SK-N-SH treated with all-trans-retinoic acid at 6 μM for 48 hours (cell line): ENCODE data around the gene MSX1.

Source experiments
- ESRRG ChIP-seq: fragments of 250-450 bp; sonication (Bioruptor Pico); IDR thresholded peaks from 2 replicates; pipeline ENCODE4 v1.6.1; 2021; ENCODE audit warnings: mild to moderate bottlenecking
- ISL1 ChIP-seq: fragments of 250-450 bp; sonication (Bioruptor Pico); IDR thresholded peaks from 2 replicates; pipeline ENCODE4 v2.1.2; 2022; ENCODE audit warnings: mild to moderate bottlenecking, moderate library complexity
- SNAI2 ChIP-seq: fragments of 250-450 bp; sonication (Bioruptor Pico); IDR thresholded peaks from 2 replicates; pipeline ENCODE4 v1.5.0; 2020; ENCODE audit warnings: mild to moderate bottlenecking, moderate library complexity
- ZC3H10 ChIP-seq: fragments of 250-450 bp; sonication (Bioruptor Pico); IDR thresholded peaks from 2 replicates; pipeline ENCODE4 v1.5.1; 2021; ENCODE audit warnings: mild to moderate bottlenecking, moderate library complexity
- ZFP30 ChIP-seq: fragments of 450-650 bp; formaldehyde crosslinking; IDR thresholded peaks from 2 replicates; pipeline ENCODE4 v1.5.0; 2022; ENCODE audit warnings: mild to moderate bottlenecking, moderate library complexity
- ZNF565 ChIP-seq: fragments of 450-650 bp; formaldehyde crosslinking; conservative IDR thresholded peaks from 2 replicates; pipeline ENCODE4 v1.5.0; 2020; ENCODE audit warnings: low read depth, mild to moderate bottlenecking, moderate library complexity
- TF ChIP-seq, protein P1 (sequence below): fragments of 250-450 bp; sonication (Bioruptor Pico); IDR thresholded peaks from 2 replicates; pipeline ENCODE4 v1.8.0; 2020; ENCODE audit warnings: mild to moderate bottlenecking, moderate library complexity, borderline replicate concordance
- TF ChIP-seq, protein P2 (sequence below): fragments of 250-450 bp; sonication (Bioruptor Pico); IDR thresholded peaks from 2 replicates; pipeline ENCODE4 v1.5.0; 2020; ENCODE audit warnings: mild to moderate bottlenecking, moderate library complexity
- TF ChIP-seq, protein P3 (sequence below): fragments of 250-450 bp; sonication (Bioruptor Pico); IDR thresholded peaks from 2 replicates; pipeline ENCODE4 v1.5.1; 2020; ENCODE audit warnings: low read depth, mild to moderate bottlenecking, moderate library complexity

DNA sequence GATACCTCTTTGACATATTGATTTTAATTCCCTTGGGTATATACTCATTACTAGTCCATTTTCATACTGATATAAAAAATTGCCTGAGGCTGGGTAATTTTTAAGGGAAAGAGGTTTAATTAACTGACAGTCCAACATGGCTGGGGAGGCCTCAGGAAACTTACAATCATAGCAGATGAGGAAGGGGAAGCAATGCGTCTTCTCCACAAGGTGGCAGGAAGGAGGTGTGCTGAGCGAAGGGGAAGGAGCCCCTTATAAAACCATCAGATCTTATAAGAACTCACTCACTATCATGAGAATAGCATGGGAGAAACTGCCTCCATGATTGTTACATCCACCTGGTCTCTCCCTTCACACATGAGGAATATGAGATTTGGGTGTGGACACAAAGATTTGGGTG, 42.4 kb downstream of the MSX1 start:
- TF ChIP-seq, protein P1, sequence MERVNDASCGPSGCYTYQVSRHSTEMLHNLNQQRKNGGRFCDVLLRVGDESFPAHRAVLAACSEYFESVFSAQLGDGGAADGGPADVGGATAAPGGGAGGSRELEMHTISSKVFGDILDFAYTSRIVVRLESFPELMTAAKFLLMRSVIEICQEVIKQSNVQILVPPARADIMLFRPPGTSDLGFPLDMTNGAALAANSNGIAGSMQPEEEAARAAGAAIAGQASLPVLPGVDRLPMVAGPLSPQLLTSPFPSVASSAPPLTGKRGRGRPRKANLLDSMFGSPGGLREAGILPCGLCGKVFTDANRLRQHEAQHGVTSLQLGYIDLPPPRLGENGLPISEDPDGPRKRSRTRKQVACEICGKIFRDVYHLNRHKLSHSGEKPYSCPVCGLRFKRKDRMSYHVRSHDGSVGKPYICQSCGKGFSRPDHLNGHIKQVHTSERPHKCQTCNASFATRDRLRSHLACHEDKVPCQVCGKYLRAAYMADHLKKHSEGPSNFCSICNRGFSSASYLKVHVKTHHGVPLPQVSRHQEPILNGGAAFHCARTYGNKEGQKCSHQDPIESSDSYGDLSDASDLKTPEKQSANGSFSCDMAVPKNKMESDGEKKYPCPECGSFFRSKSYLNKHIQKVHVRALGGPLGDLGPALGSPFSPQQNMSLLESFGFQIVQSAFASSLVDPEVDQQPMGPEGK (CRISPR knock-in tag) = no peak
- TF ChIP-seq ZFP30 (no peak), ZNF565 (CRISPR knock-in tag) (no peak), ESRRG (CRISPR knock-in tag) (no peak), ZC3H10 (no peak), ISL1 (CRISPR knock-in tag) (no peak), SNAI2 (CRISPR knock-in tag) (no peak)
- TF ChIP-seq, protein P2, sequence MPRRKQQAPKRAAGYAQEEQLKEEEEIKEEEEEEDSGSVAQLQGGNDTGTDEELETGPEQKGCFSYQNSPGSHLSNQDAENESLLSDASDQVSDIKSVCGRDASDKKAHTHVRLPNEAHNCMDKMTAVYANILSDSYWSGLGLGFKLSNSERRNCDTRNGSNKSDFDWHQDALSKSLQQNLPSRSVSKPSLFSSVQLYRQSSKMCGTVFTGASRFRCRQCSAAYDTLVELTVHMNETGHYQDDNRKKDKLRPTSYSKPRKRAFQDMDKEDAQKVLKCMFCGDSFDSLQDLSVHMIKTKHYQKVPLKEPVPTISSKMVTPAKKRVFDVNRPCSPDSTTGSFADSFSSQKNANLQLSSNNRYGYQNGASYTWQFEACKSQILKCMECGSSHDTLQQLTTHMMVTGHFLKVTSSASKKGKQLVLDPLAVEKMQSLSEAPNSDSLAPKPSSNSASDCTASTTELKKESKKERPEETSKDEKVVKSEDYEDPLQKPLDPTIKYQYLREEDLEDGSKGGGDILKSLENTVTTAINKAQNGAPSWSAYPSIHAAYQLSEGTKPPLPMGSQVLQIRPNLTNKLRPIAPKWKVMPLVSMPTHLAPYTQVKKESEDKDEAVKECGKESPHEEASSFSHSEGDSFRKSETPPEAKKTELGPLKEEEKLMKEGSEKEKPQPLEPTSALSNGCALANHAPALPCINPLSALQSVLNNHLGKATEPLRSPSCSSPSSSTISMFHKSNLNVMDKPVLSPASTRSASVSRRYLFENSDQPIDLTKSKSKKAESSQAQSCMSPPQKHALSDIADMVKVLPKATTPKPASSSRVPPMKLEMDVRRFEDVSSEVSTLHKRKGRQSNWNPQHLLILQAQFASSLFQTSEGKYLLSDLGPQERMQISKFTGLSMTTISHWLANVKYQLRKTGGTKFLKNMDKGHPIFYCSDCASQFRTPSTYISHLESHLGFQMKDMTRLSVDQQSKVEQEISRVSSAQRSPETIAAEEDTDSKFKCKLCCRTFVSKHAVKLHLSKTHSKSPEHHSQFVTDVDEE (CRISPR knock-in tag) = no peak
- TF ChIP-seq, protein P3, sequence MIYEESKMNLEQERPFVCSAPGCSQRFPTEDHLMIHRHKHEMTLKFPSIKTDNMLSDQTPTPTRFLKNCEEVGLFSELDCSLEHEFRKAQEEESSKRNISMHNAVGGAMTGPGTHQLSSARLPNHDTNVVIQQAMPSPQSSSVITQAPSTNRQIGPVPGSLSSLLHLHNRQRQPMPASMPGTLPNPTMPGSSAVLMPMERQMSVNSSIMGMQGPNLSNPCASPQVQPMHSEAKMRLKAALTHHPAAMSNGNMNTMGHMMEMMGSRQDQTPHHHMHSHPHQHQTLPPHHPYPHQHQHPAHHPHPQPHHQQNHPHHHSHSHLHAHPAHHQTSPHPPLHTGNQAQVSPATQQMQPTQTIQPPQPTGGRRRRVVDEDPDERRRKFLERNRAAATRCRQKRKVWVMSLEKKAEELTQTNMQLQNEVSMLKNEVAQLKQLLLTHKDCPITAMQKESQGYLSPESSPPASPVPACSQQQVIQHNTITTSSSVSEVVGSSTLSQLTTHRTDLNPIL (CRISPR knock-in tag) = no peak
